Measurements from ENCODE around the gene CEP192.
A peak's percentile ranks its signal among the peaks of the same experiment; 100 is the strongest.

CEP192 gene

GRCh38 chr18:13147130-13147529, 156.0 kb downstream of the CEP192 start:
- DNase-seq (ENCODE audit: low spot score), result no peak

GRCh38 chr18:13151656-13152055, 160.5 kb downstream of the CEP192 start:
- no peak for DNase-seq (ENCODE audit: low spot score)

- DNase-seq (ENCODE audit: low spot score), result no peak
These were observed 167.3 kb downstream of the CEP192 start for GRCh38 chr18:13158428-13158827.

GRCh38 chr18:13159579-13159978, 168.4 kb downstream of the CEP192 start:
- DNase-seq (ENCODE audit: low spot score), result peak; percentile 73

GRCh38 chr18:13161276-13161899, 170.2 kb downstream of the CEP192 start:
- no peak for DNase-seq (ENCODE audit: low spot score)

GRCh38 chr18:13163167-13163927, 172.2 kb downstream of the CEP192 start:
- no peak for DNase-seq (ENCODE audit: low spot score)

- DNase-seq (ENCODE audit: low spot score), result no peak
These were observed 173.2 kb downstream of the CEP192 start for GRCh38 chr18:13164406-13164805.

- DNase-seq (ENCODE audit: low spot score), result no peak
These were observed 174.7 kb downstream of the CEP192 start for GRCh38 chr18:13165636-13166423.

- DNase-seq (ENCODE audit: low spot score), result no peak
These were observed 182.5 kb downstream of the CEP192 start for GRCh38 chr18:13173578-13174145.

Measured in AG08396 (cell line).